Skin epidermis (tissue), 12 donors: Measurements from ENCODE around the gene MGMT.

Experiments used
- H3K27ac ChIP-seq, 21 experiments: fragments of 200-600 bp; sonication (generic) in 11 of 21; one replicate each; pipeline ENCODE4 v1.5.0; 2020; ENCODE audit warnings: mild to moderate bottlenecking in 3 of 21, inconsistent platforms in 2 of 21, moderate library complexity in 2 of 21
- H3K4me3 ChIP-seq, 7 experiments: fragments of 200-600 bp; sonication (generic) in 2 of 7; one replicate each; pipeline ENCODE4 v1.5.0; 2020; ENCODE audit warnings: inconsistent platforms in 2 of 7, mild to moderate bottlenecking in 2 of 7, moderate library complexity in 1 of 7

Gene MGMT

DNA sequence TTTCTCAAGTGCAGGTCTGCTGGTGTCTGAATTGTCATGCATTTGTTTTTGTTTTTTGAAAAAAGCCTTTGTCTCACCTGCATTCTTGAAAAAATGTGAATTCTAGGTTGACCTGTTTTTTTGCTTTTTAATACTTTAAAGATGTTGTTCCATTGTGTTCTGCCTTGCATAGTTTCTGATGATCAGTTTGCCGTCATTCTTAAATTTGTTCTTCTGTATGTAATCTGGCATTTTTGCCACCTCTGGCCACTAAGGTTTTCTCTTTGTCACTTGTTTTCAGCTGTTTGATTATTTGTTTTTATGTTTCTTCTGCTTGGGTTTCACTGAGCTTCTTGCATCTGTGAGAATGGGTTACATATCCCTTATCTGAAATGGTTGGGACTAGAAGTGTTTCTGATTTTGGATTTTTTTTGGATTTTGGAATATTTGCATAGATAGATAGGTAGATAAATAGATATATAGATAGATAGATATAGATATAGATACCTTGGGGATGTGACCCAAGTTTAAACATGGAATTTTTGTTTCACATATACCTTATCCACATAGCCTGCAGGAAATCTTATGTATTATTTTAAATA lies 16.5 kb downstream of the MGMT start:
- H3K4me3 ChIP-seq = no peak overlapping the region

DNA sequence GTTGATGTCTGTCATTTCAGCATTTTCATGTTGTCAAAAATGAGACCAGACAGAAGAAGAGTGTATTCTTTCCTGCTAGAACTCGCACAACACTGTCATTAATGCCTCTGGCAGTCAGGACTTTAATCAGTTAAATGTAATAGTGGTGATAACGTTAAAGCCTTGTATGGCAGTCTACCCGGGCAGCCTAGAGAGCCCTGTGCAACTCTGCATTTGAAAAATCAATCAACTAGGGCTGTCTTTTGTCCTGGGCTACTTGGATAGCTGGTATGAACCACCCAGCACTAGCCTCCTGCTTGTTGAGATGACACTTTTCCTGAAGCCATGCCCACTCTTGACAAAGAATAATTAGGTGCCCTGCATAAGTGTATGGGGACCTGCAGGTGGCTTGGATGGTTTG lies 19.8 kb downstream of the MGMT start:
- no peak overlapping the region for H3K27ac ChIP-seq
- H3K4me3 ChIP-seq = no peak overlapping the region

More for the DNA sequence above, 16.5 kb downstream of the MGMT start:
- no peak overlapping the region for H3K27ac ChIP-seq

- H3K27ac ChIP-seq = no peak overlapping the region
- H3K4me3 ChIP-seq = no peak overlapping the region
These were observed 24.2 kb downstream of the MGMT start for GRCh38 chr10:129491123-129491734.

GRCh38 chr10:129494176-129494575 lies 27.1 kb downstream of the MGMT start:
- Histone ChIP-seq H3K27ac (no peak overlapping the region), H3K4me3 (no peak overlapping the region)

DNA sequence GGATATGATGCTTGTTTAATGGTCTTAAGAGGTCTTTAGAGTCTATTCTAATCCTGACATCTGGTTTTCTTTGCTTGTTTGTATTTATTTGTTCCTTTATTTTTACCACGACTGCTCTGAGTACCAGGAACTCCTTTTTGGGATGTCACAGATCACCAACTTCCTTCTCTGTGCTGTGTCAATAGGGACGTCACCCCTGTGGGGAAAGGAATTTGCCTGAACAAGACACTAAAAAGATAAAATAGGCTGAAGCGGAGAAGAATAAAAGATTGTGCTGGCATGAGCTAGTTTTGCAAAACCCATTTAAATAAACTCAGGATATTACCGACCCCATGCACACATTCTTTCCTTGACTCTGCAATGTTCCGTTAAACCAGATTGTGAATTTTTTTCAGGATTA lies 27.7 kb downstream of the MGMT start:
- H3K27ac ChIP-seq = no peak overlapping the region
- no peak overlapping the region for H3K4me3 ChIP-seq

GRCh38 chr10:129495256-129495655 lies 28.2 kb downstream of the MGMT start:
- H3K27ac ChIP-seq = no peak overlapping the region
- H3K4me3 ChIP-seq = no peak overlapping the region

DNA sequence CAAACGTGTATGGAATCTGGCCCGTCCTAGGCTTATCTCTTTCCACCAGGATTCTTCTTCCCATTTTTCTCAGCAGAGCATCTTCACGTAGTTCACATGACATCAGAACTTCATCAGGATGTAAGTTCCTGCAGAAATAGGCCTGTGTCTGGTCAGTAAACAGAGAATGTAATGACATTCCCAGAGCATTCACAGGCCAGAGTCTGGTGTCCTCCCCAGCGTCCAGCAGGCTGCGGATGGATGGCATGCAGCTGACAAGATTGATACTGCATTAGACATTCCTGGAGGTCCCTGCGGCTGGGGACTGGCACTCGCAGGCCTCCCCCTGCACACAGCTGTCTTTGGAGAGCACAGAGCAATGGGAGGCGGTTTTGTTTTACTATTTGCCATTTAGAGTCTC lies 28.7 kb downstream of the MGMT start:
- Histone ChIP-seq H3K27ac (no peak overlapping the region), H3K4me3 (no peak overlapping the region)

DNA sequence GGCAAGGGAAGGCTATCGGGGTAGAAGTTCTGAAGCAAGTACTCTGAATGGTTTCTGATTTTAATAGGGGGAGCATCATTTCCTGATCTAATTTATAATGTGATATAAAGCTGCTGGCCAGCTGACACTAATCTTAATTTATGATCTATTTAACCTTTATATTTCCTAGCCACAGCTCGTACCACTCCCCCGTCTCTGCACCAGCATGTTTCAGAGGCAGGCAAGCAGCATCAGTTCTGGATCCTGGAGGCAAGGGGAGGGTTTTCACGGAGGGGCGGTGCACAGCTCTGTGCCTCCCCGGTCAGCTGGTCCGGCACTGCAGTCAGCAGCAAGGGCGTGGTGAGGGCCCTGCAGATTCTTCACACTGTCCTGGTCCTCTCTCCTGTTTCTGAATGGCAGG lies 30.0 kb downstream of the MGMT start:
- Histone ChIP-seq H3K4me3 (no peak overlapping the region), H3K27ac (no peak overlapping the region)

- Histone ChIP-seq H3K27ac (no peak overlapping the region), H3K4me3 (no peak overlapping the region)
These were observed 31.6 kb downstream of the MGMT start for GRCh38 chr10:129498680-129499079.

DNA sequence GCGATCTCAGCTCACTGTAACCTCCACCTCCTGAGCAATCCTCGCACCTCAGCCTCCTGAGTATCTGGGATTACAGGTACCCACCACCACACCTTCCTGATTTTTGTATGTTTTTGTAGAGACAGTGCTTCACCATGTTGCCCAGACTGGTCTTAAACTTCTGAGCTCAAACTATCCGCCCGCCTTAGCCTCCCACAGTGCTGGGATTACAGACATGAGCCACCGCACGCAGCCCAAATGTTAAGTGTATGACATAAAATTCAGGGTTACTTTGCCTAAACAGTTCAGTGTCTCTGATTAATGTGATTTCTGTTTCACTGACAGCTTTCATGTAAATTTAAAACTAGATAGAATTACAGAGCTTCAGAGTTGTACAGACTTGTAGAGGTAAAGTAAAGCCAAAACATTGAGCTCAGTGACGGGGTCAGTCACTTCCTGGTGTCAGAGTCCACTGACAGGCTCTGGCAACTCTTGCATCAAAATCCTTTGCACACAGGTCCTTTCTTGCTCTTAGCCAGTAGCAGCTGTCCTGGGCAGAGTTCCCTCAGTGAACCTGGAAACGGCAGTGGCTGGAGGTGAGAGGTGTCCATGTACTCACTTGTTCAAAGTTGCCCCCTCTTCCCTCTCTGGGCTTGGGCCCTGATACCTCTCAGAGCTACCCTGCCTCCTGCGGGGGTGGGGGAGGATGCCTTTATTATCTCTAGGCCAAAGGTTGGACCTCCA lies 33.7 kb downstream of the MGMT start:
- no peak overlapping the region for H3K27ac ChIP-seq
- no peak overlapping the region for H3K4me3 ChIP-seq

DNA sequence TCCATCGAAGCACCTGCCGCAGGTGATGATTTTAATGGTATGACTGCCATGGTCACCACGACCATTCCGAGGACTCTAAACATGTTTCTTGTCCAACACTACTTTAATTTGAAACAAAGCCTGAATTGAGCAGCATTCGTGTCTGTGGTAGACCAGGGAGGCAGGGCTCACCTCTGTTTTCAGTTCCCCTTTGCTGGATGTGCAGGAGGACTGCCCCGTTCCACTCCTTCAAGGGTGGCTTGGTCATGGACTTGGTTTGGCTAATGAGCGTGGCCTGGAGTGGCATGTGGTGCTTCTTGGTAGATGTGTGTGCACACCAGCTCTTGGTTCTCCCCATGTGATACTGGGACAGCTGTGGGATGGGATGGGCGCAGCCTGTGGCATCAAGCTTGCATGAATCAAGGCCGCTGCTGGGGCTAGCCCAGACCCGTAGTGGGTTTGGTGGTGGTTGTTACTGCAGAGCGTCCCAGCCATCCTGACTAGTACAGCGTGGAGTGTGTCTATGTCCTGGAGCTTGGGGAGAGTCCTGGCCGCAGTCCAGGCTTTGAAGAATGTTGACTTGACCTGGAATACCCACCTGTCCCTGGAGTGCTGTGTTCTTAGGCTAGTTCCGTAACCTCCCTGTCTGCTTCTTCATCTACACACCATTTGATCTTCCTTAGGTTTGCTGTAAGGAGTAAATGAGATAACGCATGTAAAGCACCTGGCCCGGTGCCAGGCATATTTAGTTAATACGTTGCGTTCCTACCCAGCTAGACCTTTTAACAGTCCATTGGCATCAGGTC lies 34.8 kb downstream of the MGMT start:
- H3K27ac ChIP-seq = no peak overlapping the region

GRCh38 chr10:129502448-129502847 lies 35.4 kb downstream of the MGMT start:
- H3K4me3 ChIP-seq = no peak overlapping the region
- H3K27ac ChIP-seq = no peak overlapping the region

More for the DNA sequence above, 34.8 kb downstream of the MGMT start:
- no peak overlapping the region for H3K4me3 ChIP-seq

DNA sequence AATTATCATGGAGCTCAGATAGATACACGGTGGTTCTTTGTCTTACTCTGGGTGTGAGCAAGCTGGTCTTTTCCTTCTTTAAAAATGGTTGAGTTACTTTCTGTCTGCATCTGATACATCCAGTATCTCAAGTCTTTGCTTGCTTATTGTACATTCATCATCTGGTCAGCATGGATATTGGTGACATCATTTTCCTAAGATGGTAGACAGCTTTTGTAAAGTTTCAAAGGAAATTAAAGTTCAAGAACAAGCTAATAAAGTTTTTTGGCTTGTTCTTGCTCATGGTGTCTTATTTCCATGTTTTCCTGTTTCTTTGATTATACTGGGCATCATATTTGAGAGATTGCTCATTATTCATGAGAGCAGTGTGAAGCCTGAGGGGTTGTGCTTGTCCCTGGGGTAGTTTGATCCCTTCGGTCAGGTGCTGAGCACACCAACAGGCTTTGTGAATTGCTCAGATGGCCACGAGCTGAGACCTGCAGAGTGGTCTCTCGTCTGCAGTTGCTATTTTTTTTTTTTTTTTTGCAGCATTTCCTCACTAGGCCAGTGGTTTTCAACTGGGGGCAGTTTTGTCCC lies 38.5 kb downstream of the MGMT start:
- Histone ChIP-seq H3K4me3 (no peak overlapping the region), H3K27ac (no peak overlapping the region)

DNA sequence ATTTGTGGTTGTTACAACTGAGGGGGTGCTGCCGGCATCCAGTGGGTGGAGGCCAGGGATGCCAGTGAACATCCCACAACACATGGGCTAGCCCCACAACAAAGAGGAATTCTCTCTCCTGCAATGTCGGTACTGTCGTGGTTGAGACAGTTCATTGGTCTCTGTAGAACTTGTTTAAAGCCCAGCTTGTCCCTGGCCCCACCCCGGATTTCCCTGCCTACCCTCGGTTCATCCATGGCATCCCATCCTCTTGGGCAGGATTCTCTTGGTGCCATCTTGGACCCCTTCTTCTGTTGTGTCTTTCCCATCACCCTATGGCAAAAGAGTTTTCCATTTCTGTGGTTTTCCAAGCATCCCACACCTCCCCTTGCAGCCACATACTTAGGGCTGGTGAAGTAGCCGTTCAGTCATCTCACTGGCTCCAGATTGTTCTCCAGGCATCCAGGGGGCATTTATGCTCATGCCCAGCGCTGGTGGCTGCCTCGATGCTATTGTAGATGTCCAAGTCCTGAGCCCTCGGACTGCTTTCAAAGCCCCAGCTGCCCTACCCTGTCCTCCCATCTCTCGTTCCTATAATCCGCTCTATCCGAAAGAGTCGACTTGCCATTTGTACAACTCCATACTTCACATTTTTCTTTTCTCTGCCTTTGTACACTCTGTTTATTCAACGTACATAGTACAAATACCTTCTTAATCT lies 39.2 kb downstream of the MGMT start:
- Histone ChIP-seq H3K4me3 (no peak overlapping the region), H3K27ac (no peak overlapping the region)

DNA sequence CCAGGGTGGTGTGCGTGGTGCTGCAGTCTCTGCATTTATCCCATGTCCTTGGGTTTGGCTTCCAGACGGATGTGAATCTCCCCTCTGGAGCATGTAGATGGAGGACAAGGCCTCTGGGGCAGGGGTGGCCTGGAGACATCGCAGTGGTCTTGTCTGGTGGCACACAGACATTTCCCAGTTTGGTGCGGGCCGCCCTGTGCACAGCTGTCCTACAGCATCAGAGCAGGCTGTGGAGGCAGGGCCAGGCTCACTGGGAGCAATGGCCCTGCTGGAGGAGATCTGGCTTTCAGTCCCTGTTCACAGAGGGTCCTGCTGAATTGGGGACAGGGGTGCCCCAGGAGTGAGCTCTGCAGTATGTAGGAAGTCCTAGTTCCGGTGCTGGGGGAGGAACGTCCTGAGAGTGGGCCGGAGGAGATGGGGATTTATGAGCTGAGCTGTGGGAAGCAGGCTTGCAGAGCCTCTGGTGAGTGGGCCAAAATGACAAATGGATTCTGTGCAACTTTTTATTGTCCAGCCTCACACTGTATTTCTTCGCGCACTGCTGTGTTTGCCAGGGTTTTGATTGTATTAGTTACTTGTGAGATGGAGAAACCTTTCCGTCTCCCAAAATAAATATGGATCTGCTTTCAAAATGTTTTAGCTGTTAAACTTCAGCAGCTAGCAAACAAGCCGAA lies 40.3 kb downstream of the MGMT start:
- no peak overlapping the region for H3K27ac ChIP-seq
- no peak overlapping the region for H3K4me3 ChIP-seq

- H3K27ac ChIP-seq = no peak overlapping the region
- no peak overlapping the region for H3K4me3 ChIP-seq
These were observed 42.1 kb downstream of the MGMT start for GRCh38 chr10:129509155-129509554.

GRCh38 chr10:129509835-129510234 lies 42.8 kb downstream of the MGMT start:
- H3K27ac ChIP-seq = no peak overlapping the region
- no peak overlapping the region for H3K4me3 ChIP-seq

DNA sequence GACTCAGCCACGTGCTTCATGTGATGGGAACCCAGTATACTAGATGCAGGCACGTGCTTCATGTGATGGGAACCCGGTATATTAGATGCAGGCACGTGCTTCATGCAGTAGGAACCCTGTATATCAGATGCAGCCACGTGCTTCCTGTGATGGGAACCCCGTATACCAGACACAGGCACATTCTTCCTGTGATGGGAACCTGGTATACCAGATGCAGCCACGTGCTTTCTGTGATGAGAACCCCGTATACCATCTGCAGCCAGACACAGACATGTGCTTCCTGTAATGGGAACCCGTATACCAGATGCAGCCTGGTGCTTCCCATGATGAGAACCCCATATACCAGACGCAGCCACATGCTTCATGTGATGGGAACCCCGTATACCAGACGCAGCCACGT lies 44.0 kb downstream of the MGMT start:
- H3K27ac ChIP-seq = no peak overlapping the region

GRCh38 chr10:129511758-129512157 lies 44.7 kb downstream of the MGMT start:
- no peak overlapping the region for H3K27ac ChIP-seq
- H3K4me3 ChIP-seq = no peak overlapping the region

More for the DNA sequence above, 44.0 kb downstream of the MGMT start:
- H3K4me3 ChIP-seq = no peak overlapping the region
